PC-9 (cell line): ENCODE results near the gene ERAS.
"Not testable (repeated sequence)": the region's sequence is repeated elsewhere in the genome, so short reads cannot be mapped to it uniquely, and the experiment has no call there.

Experiments used
- CTCF ChIP-seq: fragments of 200-600 bp; sonication (generic); conservative IDR thresholded peaks from 2 replicates; pipeline ENCODE4 v1.6.1; 2017; ENCODE audit warnings: mixed run types, antibody characterized with exemption, mild to moderate bottlenecking, moderate library complexity
- EZH2 ChIP-seq: fragments of 200-600 bp; sonication (generic); IDR thresholded peaks from 2 replicates; pipeline ENCODE4 v1.8.0; 2017; ENCODE audit warnings: antibody characterized with exemption, low read depth

- TF ChIP-seq CTCF, EZH2: not testable (repeated sequence)
Measured at GRCh38 chrX:48876944-48877343, 50.6 kb downstream of the ERAS start.
